HEK293 (cell line): ENCODE measurements around the gene OCA2.

Experiments
- CTCF ChIA-PET: fragments of 350-600 bp; formaldehyde crosslinking; extraction: SDS; loops from one replicate; lab custom pipeline; 2021; ENCODE audit warnings: antibody characterized with exemption; lab: Yijun Ruan, JAX
- POLR2A ChIA-PET: fragments of 300-600 bp; formaldehyde crosslinking; extraction: SDS; loops from one replicate; lab custom pipeline; 2020; ENCODE audit warnings: antibody characterized with exemption, inconsistent platforms; lab: Yijun Ruan, JAX
- H3K27ac ChIP-seq: fragments of 200-500 bp; sonication (Bioruptor generic); 2 replicates; pipeline ENCODE4 v1.5.1; 2014; ENCODE audit warnings: low read depth, low read length, control low read depth, inconsistent platforms; ENCODE audit errors: extremely low read depth
- H3K36me3 ChIP-seq, 2 experiments: fragments of 200-500 bp in 1 of 2; sonication (Bioruptor generic) in 1 of 2; 1 replicate in 1 of 2; 2 replicates in 1 of 2; pipeline ENCODE4 v1.5.1; 2014 to 2017; ENCODE audit warnings: inconsistent platforms in 2 of 2, low read length in 2 of 2; ENCODE audit not compliant: control insufficient read depth in 2 of 2, insufficient read depth in 1 of 2
- H3K4me1 ChIP-seq: fragments of 200-500 bp; sonication (Bioruptor generic); 2 replicates; pipeline ENCODE4 v1.5.1; 2014; ENCODE audit warnings: mild to moderate bottlenecking, low read length, inconsistent platforms; ENCODE audit not compliant: control insufficient read depth, insufficient read depth
- H3K4me3 ChIP-seq: 2 replicates; pipeline ENCODE4 v1.5.1; 2011; ENCODE audit warnings: low read depth, mild to moderate bottlenecking, control low read depth, low read length, moderate library complexity
- H3K9me3 ChIP-seq: fragments of 200-500 bp; sonication (Bioruptor generic); 2 replicates; pipeline ENCODE4 v1.5.1; 2014; ENCODE audit warnings: low read depth, low read length, inconsistent platforms; ENCODE audit not compliant: control insufficient read depth, insufficient read depth
- HOXD13 ChIP-seq: sonication (generic); formaldehyde crosslinking; IDR thresholded peaks from 2 replicates; pipeline ENCODE4 v1.8.0; 2022; ENCODE audit warnings: missing genetic modification reagents, borderline replicate concordance
- KLF7 ChIP-seq: fragments of 450-650 bp; formaldehyde crosslinking; IDR thresholded peaks from 2 replicates; pipeline ENCODE4 v1.5.1; 2016; ENCODE audit warnings: missing biosample characterization, missing genetic modification characterization, borderline replicate concordance
- SCRT1 ChIP-seq: fragments of 450-650 bp; formaldehyde crosslinking; IDR thresholded peaks from 2 replicates; pipeline ENCODE4 v1.5.1; 2016; ENCODE audit warnings: missing biosample characterization, missing genetic modification characterization, borderline replicate concordance
- ZBTB20 ChIP-seq: fragments of 450-650 bp; formaldehyde crosslinking; IDR thresholded peaks from 2 replicates; pipeline ENCODE4 v1.5.1; 2016; ENCODE audit warnings: missing biosample characterization, missing genetic modification characterization
- ZFP69B ChIP-seq: fragments of 450-650 bp; formaldehyde crosslinking; IDR thresholded peaks from 2 replicates; pipeline ENCODE4 v1.5.1; 2016; ENCODE audit warnings: missing biosample characterization, missing genetic modification characterization
- ZNF112 ChIP-seq: fragments of 450-650 bp; formaldehyde crosslinking; IDR thresholded peaks from 2 replicates; pipeline ENCODE4 v1.5.0; 2017; ENCODE audit warnings: missing biosample characterization, missing genetic modification characterization
- ZNF132 ChIP-seq: fragments of 450-650 bp; formaldehyde crosslinking; IDR thresholded peaks from 2 replicates; pipeline ENCODE4 v1.5.1; 2017; ENCODE audit warnings: missing biosample characterization, missing genetic modification characterization, borderline replicate concordance
- ZNF341 ChIP-seq: fragments of 450-650 bp; formaldehyde crosslinking; IDR thresholded peaks from 2 replicates; pipeline ENCODE4; 2016; ENCODE audit warnings: low read depth, missing biosample characterization, missing genetic modification characterization
- ZNF423 ChIP-seq: fragments of 450-650 bp; formaldehyde crosslinking; IDR thresholded peaks from 2 replicates; pipeline ENCODE4 v1.5.1; 2016; ENCODE audit warnings: missing biosample characterization, missing genetic modification characterization
- ZNF501 ChIP-seq: fragments of 450-650 bp; formaldehyde crosslinking; IDR thresholded peaks from 2 replicates; pipeline ENCODE4 v1.5.1; 2016; ENCODE audit warnings: missing biosample characterization, missing genetic modification characterization
- ZNF510 ChIP-seq: fragments of 450-650 bp; formaldehyde crosslinking; IDR thresholded peaks from 2 replicates; pipeline ENCODE4 v1.5.1; 2018; ENCODE audit warnings: mild to moderate bottlenecking, missing genetic modification characterization, missing biosample characterization; ENCODE audit not compliant: insufficient replicate concordance
- ZNF514 ChIP-seq: fragments of 450-650 bp; formaldehyde crosslinking; IDR thresholded peaks from 2 replicates; pipeline ENCODE4 v1.5.1; 2016; ENCODE audit warnings: missing biosample characterization, missing genetic modification characterization
- ZNF529 ChIP-seq: fragments of 450-650 bp; formaldehyde crosslinking; IDR thresholded peaks from 2 replicates; pipeline ENCODE4 v1.5.1; 2017; ENCODE audit warnings: missing genetic modification characterization, missing biosample characterization; ENCODE audit not compliant: insufficient replicate concordance
- ZNF610 ChIP-seq: fragments of 450-650 bp; formaldehyde crosslinking; IDR thresholded peaks from 2 replicates; pipeline ENCODE4 v1.5.1; 2016; ENCODE audit warnings: missing biosample characterization, missing genetic modification characterization, borderline replicate concordance
- ZNF701 ChIP-seq: fragments of 450-650 bp; formaldehyde crosslinking; IDR thresholded peaks from 2 replicates; pipeline ENCODE4 v1.5.1; 2016; ENCODE audit warnings: missing biosample characterization, missing genetic modification characterization
- ZNF777 ChIP-seq: fragments of 450-650 bp; formaldehyde crosslinking; IDR thresholded peaks from 2 replicates; pipeline ENCODE4 v1.5.1; 2017; ENCODE audit warnings: missing biosample characterization, missing genetic modification characterization, borderline replicate concordance
- TF ChIP-seq, protein P1 (sequence below): fragments of 450-650 bp; formaldehyde crosslinking; IDR thresholded peaks from 2 replicates; pipeline ENCODE4 v1.5.1; 2016; ENCODE audit warnings: missing biosample characterization, missing genetic modification characterization
- TF ChIP-seq, protein P2 (sequence below): fragments of 450-650 bp; formaldehyde crosslinking; IDR thresholded peaks from 2 replicates; pipeline ENCODE4 v1.5.1; 2016; ENCODE audit warnings: missing biosample characterization, missing genetic modification characterization, borderline replicate concordance
- TF ChIP-seq, protein P3 (sequence below): fragments of 450-650 bp; IDR thresholded peaks from 2 replicates; pipeline ENCODE4 v1.5.1; 2018; ENCODE audit warnings: missing biosample characterization, missing genetic modification characterization
- TF ChIP-seq, protein P4 (sequence below): fragments of 450-650 bp; formaldehyde crosslinking; IDR thresholded peaks from 2 replicates; pipeline ENCODE4 v1.5.1; 2016; ENCODE audit warnings: missing biosample characterization, missing genetic modification characterization, borderline replicate concordance

The OCA2 gene

DNA sequence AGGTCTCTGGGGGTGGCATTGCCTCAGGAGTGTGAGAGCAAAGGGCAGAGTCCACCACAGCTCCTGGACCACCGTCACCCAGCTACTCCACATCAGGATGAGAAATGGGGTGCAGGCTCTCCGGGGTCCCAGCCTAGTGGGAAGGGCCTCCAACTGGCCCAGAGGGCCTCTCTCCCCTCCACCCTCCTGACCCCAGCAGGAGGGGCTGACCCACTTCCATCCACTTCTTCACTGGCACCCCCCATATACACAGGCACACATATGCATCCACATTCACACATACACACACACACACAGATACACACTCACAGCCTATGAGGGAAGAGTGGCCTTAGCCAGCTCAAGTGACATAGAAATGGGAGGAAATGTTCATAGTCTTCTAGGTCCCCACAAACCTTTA lies 286.0 kb downstream of the OCA2 start (continued):
- no peak for TF ChIP-seq ZNF341 (tag by site-specific recombination)
- TF ChIP-seq, protein P1, sequence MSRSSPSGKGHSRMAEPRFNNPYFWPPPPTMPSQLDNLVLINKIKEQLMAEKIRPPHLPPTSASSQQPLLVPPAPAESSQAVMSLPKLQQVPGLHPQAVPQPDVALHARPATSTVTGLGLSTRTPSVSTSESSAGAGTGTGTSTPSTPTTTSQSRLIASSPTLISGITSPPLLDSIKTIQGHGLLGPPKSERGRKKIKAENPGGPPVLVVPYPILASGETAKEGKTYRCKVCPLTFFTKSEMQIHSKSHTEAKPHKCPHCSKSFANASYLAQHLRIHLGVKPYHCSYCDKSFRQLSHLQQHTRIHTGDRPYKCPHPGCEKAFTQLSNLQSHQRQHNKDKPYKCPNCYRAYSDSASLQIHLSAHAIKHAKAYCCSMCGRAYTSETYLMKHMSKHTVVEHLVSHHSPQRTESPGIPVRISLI (tag by site-specific recombination) = no peak
- TF ChIP-seq ZNF701 (tag by site-specific recombination) = no peak

DNA sequence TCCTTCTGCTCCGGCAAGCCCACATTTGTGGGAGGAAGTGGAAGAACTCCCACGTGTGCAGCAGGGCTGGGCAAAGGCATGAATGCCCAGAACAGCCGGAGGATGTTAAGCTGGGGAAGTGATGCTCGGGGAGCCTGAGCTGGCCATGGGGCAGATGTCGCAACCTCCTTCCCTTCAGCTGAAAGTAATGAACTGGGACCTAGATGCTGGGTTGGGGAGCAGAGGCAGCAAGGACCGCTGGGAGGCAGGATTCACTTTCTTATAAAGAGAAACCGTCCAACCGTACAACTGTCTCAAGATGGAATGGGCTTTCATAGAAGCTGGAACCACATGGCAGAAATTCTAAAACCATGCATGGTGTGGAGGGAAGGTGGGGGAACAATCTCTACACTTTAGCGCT lies 290.9 kb downstream of the OCA2 start:
- no peaks in the 10 kb centered on the region for H3K4me1 ChIP-seq
- no peaks in the 10 kb centered on the region for H3K9me3 ChIP-seq
- TF ChIP-seq ZFP69B (tag by site-specific recombination) (no peak), ZNF501 (tag by site-specific recombination) (no peak), HOXD13 (no peak), ZNF132 (tag by site-specific recombination) (no peak), ZBTB20 (tag by site-specific recombination) (no peak)
- H3K4me3 ChIP-seq = no peak overlapping the region
- CTCF ChIA-PET = interaction anchor here (1.3 kb wide), 1 partner anchor 213 kb away, joined by 3 read pairs; no protein-coding TSS in a partner anchor
- no peaks in the 10 kb centered on the region for H3K36me3 ChIP-seq
- POLR2A ChIA-PET = no interaction called here
- H3K27ac ChIP-seq = no peak overlapping the region

DNA sequence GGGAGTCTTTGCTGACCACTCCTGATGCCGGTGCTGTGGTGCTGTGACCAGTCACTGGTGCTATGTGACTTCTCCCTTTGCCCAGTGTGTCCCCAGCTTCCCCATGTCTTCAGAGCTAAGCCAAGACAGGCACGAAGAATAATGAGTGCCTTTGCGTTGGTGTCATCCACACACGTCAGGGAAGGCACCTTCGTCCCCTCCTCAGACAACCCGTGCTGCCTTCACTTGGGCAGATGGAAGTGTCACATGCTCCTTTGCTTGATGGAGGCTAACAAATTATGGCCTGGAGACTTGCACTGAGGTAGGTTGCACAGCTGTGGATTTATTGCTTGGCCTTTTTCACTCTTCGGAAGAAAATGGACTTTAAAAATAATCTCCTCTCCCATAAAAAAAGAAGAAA lies 291.8 kb downstream of the OCA2 start:
- Histone ChIP-seq H3K36me3 (no peaks in the 10 kb centered on the region), H3K9me3 (no peaks in the 10 kb centered on the region), H3K27ac (no peak overlapping the region), H3K4me3 (no peak overlapping the region), H3K4me1 (no peaks in the 10 kb centered on the region)
- POLR2A ChIA-PET = no interaction called here
- CTCF ChIA-PET = interaction anchor here (0.6 kb wide), 1 partner anchor 79 kb away, joined by 5 read pairs; no protein-coding TSS in a partner anchor
- TF ChIP-seq, protein P1 (tag by site-specific recombination) = no peak
- TF ChIP-seq ZNF529 (tag by site-specific recombination) (no peak), SCRT1 (tag by site-specific recombination) (no peak), ZNF514 (tag by site-specific recombination) (no peak), ZNF510 (tag by site-specific recombination) (no peak), ZNF423 (tag by site-specific recombination) (no peak), ZNF610 (tag by site-specific recombination) (no peak), ZNF777 (tag by site-specific recombination) (no peak), ZNF112 (tag by site-specific recombination) (no peak), KLF7 (no peak)
- TF ChIP-seq, protein P2, sequence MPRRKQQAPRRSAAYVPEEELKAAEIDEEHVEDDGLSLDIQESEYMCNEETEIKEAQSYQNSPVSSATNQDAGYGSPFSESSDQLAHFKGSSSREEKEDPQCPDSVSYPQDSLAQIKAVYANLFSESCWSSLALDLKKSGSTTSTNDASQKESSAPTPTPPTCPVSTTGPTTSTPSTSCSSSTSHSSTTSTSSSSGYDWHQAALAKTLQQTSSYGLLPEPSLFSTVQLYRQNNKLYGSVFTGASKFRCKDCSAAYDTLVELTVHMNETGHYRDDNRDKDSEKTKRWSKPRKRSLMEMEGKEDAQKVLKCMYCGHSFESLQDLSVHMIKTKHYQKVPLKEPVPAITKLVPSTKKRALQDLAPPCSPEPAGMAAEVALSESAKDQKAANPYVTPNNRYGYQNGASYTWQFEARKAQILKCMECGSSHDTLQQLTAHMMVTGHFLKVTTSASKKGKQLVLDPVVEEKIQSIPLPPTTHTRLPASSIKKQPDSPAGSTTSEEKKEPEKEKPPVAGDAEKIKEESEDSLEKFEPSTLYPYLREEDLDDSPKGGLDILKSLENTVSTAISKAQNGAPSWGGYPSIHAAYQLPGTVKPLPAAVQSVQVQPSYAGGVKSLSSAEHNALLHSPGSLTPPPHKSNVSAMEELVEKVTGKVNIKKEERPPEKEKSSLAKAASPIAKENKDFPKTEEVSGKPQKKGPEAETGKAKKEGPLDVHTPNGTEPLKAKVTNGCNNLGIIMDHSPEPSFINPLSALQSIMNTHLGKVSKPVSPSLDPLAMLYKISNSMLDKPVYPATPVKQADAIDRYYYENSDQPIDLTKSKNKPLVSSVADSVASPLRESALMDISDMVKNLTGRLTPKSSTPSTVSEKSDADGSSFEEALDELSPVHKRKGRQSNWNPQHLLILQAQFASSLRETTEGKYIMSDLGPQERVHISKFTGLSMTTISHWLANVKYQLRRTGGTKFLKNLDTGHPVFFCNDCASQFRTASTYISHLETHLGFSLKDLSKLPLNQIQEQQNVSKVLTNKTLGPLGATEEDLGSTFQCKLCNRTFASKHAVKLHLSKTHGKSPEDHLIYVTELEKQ (tag by site-specific recombination) = no peak
- TF ChIP-seq, protein P3, sequence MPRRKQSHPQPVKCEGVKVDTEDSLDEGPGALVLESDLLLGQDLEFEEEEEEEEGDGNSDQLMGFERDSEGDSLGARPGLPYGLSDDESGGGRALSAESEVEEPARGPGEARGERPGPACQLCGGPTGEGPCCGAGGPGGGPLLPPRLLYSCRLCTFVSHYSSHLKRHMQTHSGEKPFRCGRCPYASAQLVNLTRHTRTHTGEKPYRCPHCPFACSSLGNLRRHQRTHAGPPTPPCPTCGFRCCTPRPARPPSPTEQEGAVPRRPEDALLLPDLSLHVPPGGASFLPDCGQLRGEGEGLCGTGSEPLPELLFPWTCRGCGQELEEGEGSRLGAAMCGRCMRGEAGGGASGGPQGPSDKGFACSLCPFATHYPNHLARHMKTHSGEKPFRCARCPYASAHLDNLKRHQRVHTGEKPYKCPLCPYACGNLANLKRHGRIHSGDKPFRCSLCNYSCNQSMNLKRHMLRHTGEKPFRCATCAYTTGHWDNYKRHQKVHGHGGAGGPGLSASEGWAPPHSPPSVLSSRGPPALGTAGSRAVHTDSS (tag by site-specific recombination) = no peak
- TF ChIP-seq, protein P4, sequence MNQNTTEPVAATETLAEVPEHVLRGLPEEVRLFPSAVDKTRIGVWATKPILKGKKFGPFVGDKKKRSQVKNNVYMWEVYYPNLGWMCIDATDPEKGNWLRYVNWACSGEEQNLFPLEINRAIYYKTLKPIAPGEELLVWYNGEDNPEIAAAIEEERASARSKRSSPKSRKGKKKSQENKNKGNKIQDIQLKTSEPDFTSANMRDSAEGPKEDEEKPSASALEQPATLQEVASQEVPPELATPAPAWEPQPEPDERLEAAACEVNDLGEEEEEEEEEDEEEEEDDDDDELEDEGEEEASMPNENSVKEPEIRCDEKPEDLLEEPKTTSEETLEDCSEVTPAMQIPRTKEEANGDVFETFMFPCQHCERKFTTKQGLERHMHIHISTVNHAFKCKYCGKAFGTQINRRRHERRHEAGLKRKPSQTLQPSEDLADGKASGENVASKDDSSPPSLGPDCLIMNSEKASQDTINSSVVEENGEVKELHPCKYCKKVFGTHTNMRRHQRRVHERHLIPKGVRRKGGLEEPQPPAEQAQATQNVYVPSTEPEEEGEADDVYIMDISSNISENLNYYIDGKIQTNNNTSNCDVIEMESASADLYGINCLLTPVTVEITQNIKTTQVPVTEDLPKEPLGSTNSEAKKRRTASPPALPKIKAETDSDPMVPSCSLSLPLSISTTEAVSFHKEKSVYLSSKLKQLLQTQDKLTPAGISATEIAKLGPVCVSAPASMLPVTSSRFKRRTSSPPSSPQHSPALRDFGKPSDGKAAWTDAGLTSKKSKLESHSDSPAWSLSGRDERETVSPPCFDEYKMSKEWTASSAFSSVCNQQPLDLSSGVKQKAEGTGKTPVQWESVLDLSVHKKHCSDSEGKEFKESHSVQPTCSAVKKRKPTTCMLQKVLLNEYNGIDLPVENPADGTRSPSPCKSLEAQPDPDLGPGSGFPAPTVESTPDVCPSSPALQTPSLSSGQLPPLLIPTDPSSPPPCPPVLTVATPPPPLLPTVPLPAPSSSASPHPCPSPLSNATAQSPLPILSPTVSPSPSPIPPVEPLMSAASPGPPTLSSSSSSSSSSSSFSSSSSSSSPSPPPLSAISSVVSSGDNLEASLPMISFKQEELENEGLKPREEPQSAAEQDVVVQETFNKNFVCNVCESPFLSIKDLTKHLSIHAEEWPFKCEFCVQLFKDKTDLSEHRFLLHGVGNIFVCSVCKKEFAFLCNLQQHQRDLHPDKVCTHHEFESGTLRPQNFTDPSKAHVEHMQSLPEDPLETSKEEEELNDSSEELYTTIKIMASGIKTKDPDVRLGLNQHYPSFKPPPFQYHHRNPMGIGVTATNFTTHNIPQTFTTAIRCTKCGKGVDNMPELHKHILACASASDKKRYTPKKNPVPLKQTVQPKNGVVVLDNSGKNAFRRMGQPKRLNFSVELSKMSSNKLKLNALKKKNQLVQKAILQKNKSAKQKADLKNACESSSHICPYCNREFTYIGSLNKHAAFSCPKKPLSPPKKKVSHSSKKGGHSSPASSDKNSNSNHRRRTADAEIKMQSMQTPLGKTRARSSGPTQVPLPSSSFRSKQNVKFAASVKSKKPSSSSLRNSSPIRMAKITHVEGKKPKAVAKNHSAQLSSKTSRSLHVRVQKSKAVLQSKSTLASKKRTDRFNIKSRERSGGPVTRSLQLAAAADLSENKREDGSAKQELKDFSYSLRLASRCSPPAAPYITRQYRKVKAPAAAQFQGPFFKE = no peak
